Right forelimb (tissue), 1 donor: Measurements from ENCODE around the gene CDH3.

ENCODE experiments used
- DNase-seq: peaks from one replicate; pipeline ENCODE4 v3.0.0-alpha.2; 2018

CDH3 gene

GRCh38 chr16:68739964-68740627, 95.0 kb downstream of the CDH3 start:
- no peak for DNase-seq

GRCh38 chr16:68740628-68741346, 95.7 kb downstream of the CDH3 start:
- DNase-seq: no peak

GRCh38 chr16:68743664-68744063, 98.6 kb downstream of the CDH3 start:
- no peak for DNase-seq

- DNase-seq: no peak
These were observed 99.7 kb downstream of the CDH3 start for GRCh38 chr16:68744744-68745280.

- DNase-seq: no peak
These were observed 101.8 kb downstream of the CDH3 start for GRCh38 chr16:68746951-68747350.

- DNase-seq: no peak
These were observed 104.3 kb downstream of the CDH3 start for GRCh38 chr16:68749432-68749831.
